Kidney epithelial cell (primary cell): ENCODE results near the gene CISH. TPM values are rescaled to one million over a fixed set of nuclear protein-coding genes. Genes with fewer than 3 reads are reported as not detected.

Experiments used
- DNase-seq: peaks from one replicate; pipeline ENCODE4 v3.0.0-alpha.2; 2010; ENCODE audit warnings: low read depth
- H3K27me3 ChIP-seq: 2 replicates; pipeline ENCODE4 v1.6.0; 2011; ENCODE audit warnings: low read length; ENCODE audit not compliant: control insufficient read depth, insufficient read depth
- H3K36me3 ChIP-seq: 2 replicates; pipeline ENCODE4 v1.5.1; 2011; ENCODE audit warnings: low read length; ENCODE audit not compliant: control insufficient read depth, insufficient read depth
- H3K4me3 ChIP-seq: 2 replicates; pipeline ENCODE4 v1.5.1; 2011; ENCODE audit warnings: low read depth, mild to moderate bottlenecking, control low read depth, low read length
- CTCF ChIP-seq: IDR thresholded peaks from 2 replicates; pipeline ENCODE4 v1.5.1; 2011; ENCODE audit warnings: mild to moderate bottlenecking, moderate library complexity, low read length, control low read depth, inconsistent platforms; ENCODE audit not compliant: insufficient read depth, poor library complexity, severe bottlenecking
- total RNA-seq: library from RNA; depleted of rRNA; stranded (reverse); fragments of >200 nt; gene quantifications from 2 replicates; pipeline ENCODE4 v1.2.3, GENCODE V29; 2015

The CISH gene
- total RNA-seq, 1 donor from 2014 or later, result 4.8 TPM

DNA sequence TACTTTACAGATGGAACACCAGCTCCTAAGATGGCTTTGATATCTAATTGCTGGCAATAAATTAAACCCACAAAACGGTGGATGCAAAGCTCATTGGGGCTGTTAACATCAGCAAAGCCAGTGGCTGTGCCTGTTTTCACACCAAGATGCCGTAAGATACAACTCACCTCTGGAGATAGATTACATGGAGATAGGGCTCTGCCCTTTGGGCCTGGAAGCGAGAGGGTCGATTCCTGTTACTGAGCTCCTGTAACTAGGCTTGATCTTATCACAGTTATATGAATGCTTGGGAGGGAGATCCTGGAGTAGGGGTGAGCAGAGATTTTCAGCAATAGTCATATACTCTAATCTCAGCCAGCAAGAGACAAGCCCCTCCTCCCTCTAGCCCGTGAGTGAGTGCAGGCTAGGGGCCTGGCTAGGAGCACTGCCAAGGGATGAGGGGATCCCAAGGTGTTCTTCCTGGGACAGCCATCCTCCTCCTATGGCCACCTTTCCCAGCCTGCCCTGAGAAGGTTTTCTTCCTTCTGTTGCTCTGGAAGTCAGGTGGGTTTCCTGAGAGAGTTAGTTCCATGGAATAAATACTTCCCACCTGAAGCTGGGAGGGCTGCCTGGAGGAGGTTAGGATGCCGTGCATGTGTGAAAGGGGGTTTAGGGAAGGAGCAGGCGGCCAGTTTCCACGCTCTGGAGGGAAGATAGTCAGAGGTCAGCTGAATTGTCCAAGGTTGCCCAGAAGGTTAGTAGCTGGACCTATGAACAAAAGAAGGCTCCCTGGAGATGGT, 45.0 kb upstream of the CISH start:
- DNase-seq, result no peak
- Histone ChIP-seq H3K27me3 (no peaks in the 10 kb centered on the region), H3K36me3 (no peaks in the 10 kb centered on the region), H3K4me3 (no peak overlapping the region)
- no peak for TF ChIP-seq CTCF

GRCh38 chr3:50655009-50655830, 43.6 kb upstream of the CISH start:
- H3K27me3 ChIP-seq, result no peaks in the 10 kb centered on the region
- no peak for TF ChIP-seq CTCF
- H3K36me3 ChIP-seq, result no peaks in the 10 kb centered on the region
- H3K4me3 ChIP-seq, result no peak overlapping the region
- DNase-seq, result no peak

- H3K27me3 ChIP-seq, result no peaks in the 10 kb centered on the region
- H3K4me3 ChIP-seq, result no peak overlapping the region
- no peak for TF ChIP-seq CTCF
- no peak for DNase-seq
- H3K36me3 ChIP-seq, result no peaks in the 10 kb centered on the region
Measured at GRCh38 chr3:50653937-50654595, 42.5 kb upstream of the CISH start.

GRCh38 chr3:50652709-50653108, 41.1 kb upstream of the CISH start:
- H3K4me3 ChIP-seq, result no peak overlapping the region
- no peaks in the 10 kb centered on the region for H3K36me3 ChIP-seq
- H3K27me3 ChIP-seq, result no peaks in the 10 kb centered on the region
- peak; percentile 57 for TF ChIP-seq CTCF
- DNase-seq, result no peak

DNA sequence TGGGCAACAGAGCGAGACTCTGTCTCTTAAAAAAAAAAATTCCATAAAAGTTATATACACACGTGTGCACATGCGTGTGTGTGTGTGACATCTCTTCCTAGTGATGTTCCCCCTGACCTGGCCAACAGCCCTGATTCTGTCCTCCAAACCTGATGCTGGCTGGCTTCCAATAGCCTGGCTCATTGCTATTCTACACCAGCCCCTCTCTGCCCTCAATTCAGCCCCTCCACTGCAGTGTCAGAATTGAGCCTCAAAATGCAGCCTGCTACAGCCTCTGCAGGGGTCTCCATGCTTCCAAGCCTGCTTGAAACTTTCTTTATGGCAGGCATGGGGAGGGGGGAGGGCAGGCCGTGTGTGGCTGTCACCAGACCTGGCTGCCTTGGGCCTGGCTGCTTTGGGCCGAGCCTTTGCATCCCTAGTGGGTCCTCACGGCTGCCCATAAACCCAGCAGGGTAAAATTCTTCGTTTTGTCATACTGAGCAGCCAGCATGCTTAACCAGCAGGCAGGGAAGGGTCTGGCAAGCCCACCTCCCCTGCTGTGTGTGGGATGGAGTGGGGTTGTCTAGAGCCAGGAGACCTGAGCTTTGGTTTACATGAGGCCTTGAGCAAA, 40.5 kb upstream of the CISH start:
- Histone ChIP-seq H3K36me3 (no peaks in the 10 kb centered on the region), H3K27me3 (no peaks in the 10 kb centered on the region), H3K4me3 (no peak overlapping the region)
- no peak for TF ChIP-seq CTCF
- no peak for DNase-seq
